Measurements from ENCODE around the gene TCF7L2. TPM values are rescaled to one million over a fixed set of nuclear protein-coding genes. Genes with fewer than 3 reads are reported as not detected.

The TCF7L2 gene
- total and polyA plus RNA-seq, 4 donors: 9.1 to 32.3 (median 21.4) TPM

DNA sequence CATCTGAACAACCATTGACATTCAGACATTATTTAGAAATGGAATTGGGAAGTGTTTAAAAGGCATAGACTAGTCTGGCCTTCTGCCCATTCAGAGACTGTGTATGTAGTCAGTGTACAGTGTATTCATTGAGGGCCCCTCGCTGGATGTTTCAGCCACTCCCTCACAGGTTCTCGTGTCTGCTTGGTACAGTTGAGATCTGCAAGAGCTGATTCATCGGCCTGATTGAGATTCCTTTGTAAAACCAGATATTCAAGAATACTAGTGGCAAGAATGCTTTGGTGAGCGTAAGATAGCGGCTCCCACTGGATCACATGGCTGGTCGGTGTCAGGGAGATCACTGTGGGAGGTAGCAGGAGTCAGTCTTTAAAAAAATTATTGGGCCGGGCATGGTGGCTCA, 119.5 kb downstream of the TCF7L2 start:
- ATAC-seq (ENCODE audit: insufficient read depth, low FRiP score): no peak
- TF ChIP-seq, protein P1, sequence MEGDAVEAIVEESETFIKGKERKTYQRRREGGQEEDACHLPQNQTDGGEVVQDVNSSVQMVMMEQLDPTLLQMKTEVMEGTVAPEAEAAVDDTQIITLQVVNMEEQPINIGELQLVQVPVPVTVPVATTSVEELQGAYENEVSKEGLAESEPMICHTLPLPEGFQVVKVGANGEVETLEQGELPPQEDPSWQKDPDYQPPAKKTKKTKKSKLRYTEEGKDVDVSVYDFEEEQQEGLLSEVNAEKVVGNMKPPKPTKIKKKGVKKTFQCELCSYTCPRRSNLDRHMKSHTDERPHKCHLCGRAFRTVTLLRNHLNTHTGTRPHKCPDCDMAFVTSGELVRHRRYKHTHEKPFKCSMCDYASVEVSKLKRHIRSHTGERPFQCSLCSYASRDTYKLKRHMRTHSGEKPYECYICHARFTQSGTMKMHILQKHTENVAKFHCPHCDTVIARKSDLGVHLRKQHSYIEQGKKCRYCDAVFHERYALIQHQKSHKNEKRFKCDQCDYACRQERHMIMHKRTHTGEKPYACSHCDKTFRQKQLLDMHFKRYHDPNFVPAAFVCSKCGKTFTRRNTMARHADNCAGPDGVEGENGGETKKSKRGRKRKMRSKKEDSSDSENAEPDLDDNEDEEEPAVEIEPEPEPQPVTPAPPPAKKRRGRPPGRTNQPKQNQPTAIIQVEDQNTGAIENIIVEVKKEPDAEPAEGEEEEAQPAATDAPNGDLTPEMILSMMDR (IDR thresholded peaks at IDR 0.05; ENCODE audit: control extremely low read depth, extremely low read depth): no peak
- H3K36me3 ChIP-seq (ENCODE audit: control insufficient read depth in 4 of 4, insufficient read depth in 4 of 4, low read length in 4 of 4): peaks cover 0 to 8% (median 4%) of the 10 kb centered on the region in 4 donors
- no peak overlapping the region for H3K4me3 ChIP-seq
- no peak overlapping the region for H3K9ac ChIP-seq (ENCODE audit: insufficient read depth in 1 of 2, low read length in 2 of 2)
- H3K9me3 ChIP-seq (ENCODE audit: control insufficient read depth in 4 of 4, insufficient read depth in 3 of 4, low read length in 3 of 4): no peaks in the 10 kb centered on the region
- no peak overlapping the region for H3K27ac ChIP-seq (ENCODE audit: low read depth in 1 of 2, low read length in 1 of 2)
- no peaks in the 10 kb centered on the region for H3K27me3 ChIP-seq (ENCODE audit: control insufficient read depth in 3 of 3, insufficient read depth in 3 of 3, low read length in 2 of 3)
- DNase-seq: no peak
- WGBS, 2 donors: 92 to 96% methylated on average over 7 of the region's 7 CpGs
- peaks cover 4 to 18% (median 10%) of the 10 kb centered on the region in 5 donors for H3K4me1 ChIP-seq (ENCODE audit: control insufficient read depth in 5 of 5, insufficient read depth in 5 of 5, low read length in 5 of 5)

DNA sequence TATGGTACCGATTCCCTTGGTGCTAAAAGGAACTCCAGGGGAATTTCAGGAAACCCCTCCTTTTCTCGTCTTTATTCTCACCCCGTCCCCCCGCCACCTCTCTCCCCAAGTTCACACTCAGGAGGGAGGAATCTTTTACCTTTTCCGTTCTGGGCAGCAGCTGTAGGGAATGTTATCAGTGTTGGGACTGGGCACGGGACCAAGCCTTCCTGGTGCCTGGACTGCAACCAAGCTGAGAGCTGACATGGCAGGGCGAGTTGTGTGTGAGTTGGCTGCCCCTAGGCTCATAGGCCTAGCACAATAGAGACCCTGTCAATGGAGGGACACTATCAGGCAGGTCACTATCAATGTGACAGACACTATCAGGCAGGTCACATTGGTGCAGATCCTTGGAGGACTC, 121.4 kb downstream of the TCF7L2 start:
- TF ChIP-seq, protein P1 (IDR thresholded peaks at IDR 0.05; ENCODE audit: control extremely low read depth, extremely low read depth): no peak
- H3K4me3 ChIP-seq: no peak overlapping the region
- ATAC-seq (ENCODE audit: insufficient read depth, low FRiP score) (no peak), DNase-seq (peak; percentile 61 to 66 (median 61))
- peaks cover 0 to 8% (median 4%) of the 10 kb centered on the region in 4 donors for H3K36me3 ChIP-seq (ENCODE audit: control insufficient read depth in 4 of 4, insufficient read depth in 4 of 4, low read length in 4 of 4)
- WGBS, 2 donors: 29 to 69% methylated on average over 7 of the region's 7 CpGs
- peaks cover 4 to 18% (median 10%) of the 10 kb centered on the region in 5 donors for H3K4me1 ChIP-seq (ENCODE audit: control insufficient read depth in 5 of 5, insufficient read depth in 5 of 5, low read length in 5 of 5)
- H3K9me3 ChIP-seq (ENCODE audit: control insufficient read depth in 4 of 4, insufficient read depth in 3 of 4, low read length in 3 of 4): no peaks in the 10 kb centered on the region
- H3K27ac ChIP-seq (ENCODE audit: low read depth in 1 of 2, low read length in 1 of 2): no peak overlapping the region
- H3K27me3 ChIP-seq (ENCODE audit: control insufficient read depth in 3 of 3, insufficient read depth in 3 of 3, low read length in 2 of 3): no peaks in the 10 kb centered on the region
- no peak overlapping the region for H3K9ac ChIP-seq (ENCODE audit: insufficient read depth in 1 of 2, low read length in 2 of 2)

DNA sequence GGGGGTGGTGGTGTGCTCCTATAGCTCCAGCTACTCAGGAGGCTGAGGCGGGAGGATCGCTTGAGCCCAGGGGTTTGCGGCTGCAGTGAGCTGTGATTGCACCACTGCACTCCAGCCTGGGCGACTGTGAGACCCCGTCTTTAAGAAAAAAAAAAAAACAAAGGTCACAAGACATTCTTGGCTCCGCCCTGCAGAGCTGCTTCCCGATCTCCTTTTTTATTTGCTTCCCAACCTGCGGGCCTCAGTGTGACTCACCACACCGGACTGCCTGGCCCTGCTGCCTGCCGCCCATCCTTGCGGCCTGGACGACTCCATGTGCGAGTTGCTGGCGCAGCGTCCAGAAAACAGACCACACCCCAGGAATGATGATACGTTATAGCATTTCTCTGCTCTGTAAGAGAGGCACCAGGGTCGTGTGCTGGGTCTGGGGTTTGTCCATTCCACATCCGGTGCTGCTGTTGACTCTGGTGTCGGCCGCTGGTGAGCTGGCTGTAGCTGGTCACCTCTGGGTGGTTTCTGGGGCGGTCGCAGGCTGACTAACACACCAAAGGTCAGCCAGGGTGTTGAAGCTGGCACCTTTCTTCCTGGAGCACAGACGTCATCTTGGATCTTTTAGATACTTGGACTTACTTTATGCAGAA, 123.6 kb downstream of the TCF7L2 start:
- TF ChIP-seq, protein P1 (IDR thresholded peaks at IDR 0.05; ENCODE audit: control extremely low read depth, extremely low read depth): no peak
- H3K27ac ChIP-seq (ENCODE audit: low read depth in 1 of 2, low read length in 1 of 2): no peak overlapping the region
- ATAC-seq (ENCODE audit: insufficient read depth, low FRiP score) (peak; percentile 54), DNase-seq (peak; percentile 36 to 47 (median 36))
- H3K9ac ChIP-seq (ENCODE audit: insufficient read depth in 1 of 2, low read length in 2 of 2): no peak overlapping the region
- no peaks in the 10 kb centered on the region for H3K27me3 ChIP-seq (ENCODE audit: control insufficient read depth in 3 of 3, insufficient read depth in 3 of 3, low read length in 2 of 3)
- H3K4me3 ChIP-seq: no peak overlapping the region
- H3K4me1 ChIP-seq (ENCODE audit: control insufficient read depth in 5 of 5, insufficient read depth in 5 of 5, low read length in 5 of 5): peaks cover 4 to 18% (median 8%) of the 10 kb centered on the region in 5 donors
- WGBS, 2 donors: 68 to 77% methylated on average over 23 of the region's 23 CpGs
- no peaks in the 10 kb centered on the region for H3K9me3 ChIP-seq (ENCODE audit: control insufficient read depth in 4 of 4, insufficient read depth in 3 of 4, low read length in 3 of 4)
- H3K36me3 ChIP-seq (ENCODE audit: control insufficient read depth in 4 of 4, insufficient read depth in 4 of 4, low read length in 4 of 4): peaks cover 0 to 6% (median 4%) of the 10 kb centered on the region in 4 donors
